ENCODE results near the gene JCAD. TPM values are rescaled to one million over a fixed set of nuclear protein-coding genes. Genes with fewer than 3 reads are reported as not detected.

Gene JCAD
- polyA plus RNA-seq, 2 of the 4 experiments (the other 2 are of a cell fraction): 4.4 to 6.4 TPM

DNA sequence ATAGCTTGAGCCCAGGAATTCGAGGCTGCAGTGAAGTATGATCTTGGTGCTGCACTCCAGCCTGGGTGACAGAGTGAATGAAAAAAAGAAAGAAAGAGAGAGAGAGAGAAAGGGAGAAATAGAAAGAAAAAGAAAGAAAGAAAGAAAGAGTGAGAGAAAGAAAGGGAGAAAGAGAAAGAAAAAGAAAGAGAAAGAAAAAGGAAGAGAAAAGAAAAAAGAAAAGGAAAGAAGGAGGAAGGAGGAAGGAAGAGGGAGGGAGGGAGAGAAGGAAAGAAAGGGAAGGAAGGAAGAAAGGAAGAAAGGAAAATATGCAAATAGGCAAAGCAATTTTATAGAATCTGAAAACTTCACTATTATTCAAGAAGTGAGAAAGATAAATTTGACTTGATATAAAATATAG lies 24.5 kb upstream of the JCAD start:
- WGBS (ENCODE audit: missing lambda C conversion rate): 0% methylated on average over 1 of the region's 1 CpG
- ATAC-seq (no peak), DNase-seq (ENCODE audit: low read depth in 1 of 2, low spot score in 1 of 2) (no peak), FAIRE-seq (no peak)
- no peak overlapping the region for H3K4me3 ChIP-seq
- no peak overlapping the region for H3K27ac ChIP-seq
- ChIA-PET CTCF (interaction anchor here (1.6 to 2.1 kb wide), 2 partner anchors 10 to 12 kb away, joined by 3 to 9 read pairs; no protein-coding TSS in a partner anchor), POLR2A (no interaction called here)
- H3K9me3 ChIP-seq: no peaks in the 10 kb centered on the region
- no peak overlapping the region for H3K4me2 ChIP-seq
- H3K4me1 ChIP-seq: no peaks in the 10 kb centered on the region
- TF ChIP-seq CHD2 (IDR thresholded peaks at IDR 0.05; ENCODE audit: low read length, partially characterized antibody): no peak
- TF ChIP-seq, protein P1, sequence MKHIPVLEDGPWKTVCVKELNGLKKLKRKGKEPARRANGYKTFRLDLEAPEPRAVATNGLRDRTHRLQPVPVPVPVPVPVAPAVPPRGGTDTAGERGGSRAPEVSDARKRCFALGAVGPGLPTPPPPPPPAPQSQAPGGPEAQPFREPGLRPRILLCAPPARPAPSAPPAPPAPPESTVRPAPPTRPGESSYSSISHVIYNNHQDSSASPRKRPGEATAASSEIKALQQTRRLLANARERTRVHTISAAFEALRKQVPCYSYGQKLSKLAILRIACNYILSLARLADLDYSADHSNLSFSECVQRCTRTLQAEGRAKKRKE (CRISPR knock-in tag; IDR thresholded peaks at IDR 0.05; ENCODE audit: low read depth): no peak
- no peak for TF ChIP-seq USF2 (IDR thresholded peaks at IDR 0.05)
- TF ChIP-seq RFX5 (IDR thresholded peaks at IDR 0.05): no peak
- no peak for TF ChIP-seq HMGXB4 (CRISPR knock-in tag; IDR thresholded peaks at IDR 0.05; ENCODE audit: borderline replicate concordance)

DNA sequence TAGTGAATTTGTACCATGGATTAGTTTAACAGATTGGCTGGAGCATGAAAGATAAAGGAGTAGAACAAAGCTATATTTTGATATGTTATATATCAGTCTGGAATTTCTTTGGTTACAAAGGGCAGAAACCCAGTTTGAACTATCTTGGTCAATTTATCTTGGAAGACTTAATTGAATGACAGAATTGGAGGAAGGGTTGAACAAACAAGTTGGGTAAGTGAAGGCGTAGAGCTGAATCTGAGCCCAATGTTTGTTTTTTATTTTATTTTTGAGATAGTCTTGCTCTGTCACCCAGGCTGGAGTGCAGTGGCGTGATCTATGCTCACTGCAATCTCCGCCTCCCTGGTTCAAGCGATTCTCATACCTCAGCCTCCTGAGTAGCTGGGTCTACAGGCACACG lies 21.8 kb upstream of the JCAD start:
- POLR2A ChIA-PET: no interaction called here
- Histone ChIP-seq H3K27ac (no peak overlapping the region), H3K4me1 (no peaks in the 10 kb centered on the region), H3K9me3 (no peaks in the 10 kb centered on the region), H3K4me2 (no peak overlapping the region), H3K4me3 (no peak overlapping the region)
- WGBS (ENCODE audit: missing lambda C conversion rate): 87% methylated on average over 5 of the region's 5 CpGs
- FAIRE-seq (no peak), DNase-seq (ENCODE audit: low read depth in 1 of 2, low spot score in 1 of 2) (no peak), ATAC-seq (no peak)
- CTCF ChIA-PET: interaction anchor here (0.6 to 1.1 kb wide), 4 partner anchors 9 to 712 kb away, joined by 3 read pairs; no protein-coding TSS in a partner anchor
- TF ChIP-seq CTCF (IDR thresholded peaks at IDR 0.05): no peak
- no peak for TF ChIP-seq FOSB (CRISPR knock-in tag; IDR thresholded peaks at IDR 0.05)
- TF ChIP-seq CBX8 (IDR thresholded peaks at IDR 0.05): no peak
- TF ChIP-seq RAD21 (conservative IDR thresholded peaks at IDR 0.05 in 1 of 2, IDR thresholded peaks at IDR 0.05 in 1 of 2): no peak
- no peak for TF ChIP-seq RNF2 (IDR thresholded peaks at IDR 0.05; ENCODE audit: borderline replicate concordance, low read depth)
- TF ChIP-seq TP53 (CRISPR knock-in tag; IDR thresholded peaks at IDR 0.05): no peak
- TF ChIP-seq, protein P1 (CRISPR knock-in tag; IDR thresholded peaks at IDR 0.05; ENCODE audit: low read depth): no peak
- no peak for TF ChIP-seq HOXB5 (CRISPR knock-in tag; IDR thresholded peaks at IDR 0.05)
- no peak for TF ChIP-seq PHF8 (IDR thresholded peaks at IDR 0.05; ENCODE audit: borderline replicate concordance, low read depth)
- no peak for TF ChIP-seq GATA3 (IDR thresholded peaks at IDR 0.05; ENCODE audit: borderline replicate concordance)

DNA sequence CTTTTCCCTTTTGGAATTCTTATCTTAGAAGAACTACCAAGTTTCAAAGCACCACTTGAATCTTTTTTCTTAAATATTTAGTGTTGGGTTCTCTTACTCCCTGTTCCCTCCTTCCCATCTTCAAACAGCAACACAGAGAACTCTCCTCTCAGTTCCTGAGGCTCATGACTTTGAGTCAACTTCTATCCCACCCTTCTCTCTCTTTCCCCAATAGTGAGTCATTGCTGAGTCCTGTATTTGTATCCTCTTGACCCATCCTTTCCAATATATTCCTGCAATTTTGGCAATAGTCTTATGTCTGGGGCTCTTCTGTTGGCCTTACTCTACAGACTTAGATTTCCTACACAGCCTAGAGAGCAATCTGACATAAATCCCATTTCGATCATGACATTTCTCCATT lies 20.8 kb upstream of the JCAD start:
- ChIA-PET POLR2A (no interaction called here), CTCF (interaction anchor here (0.7 kb wide), 1 partner anchor 13 kb away, joined by 3 read pairs; no protein-coding TSS in a partner anchor)
- Histone ChIP-seq H3K27ac (no peak overlapping the region), H3K4me2 (no peak overlapping the region), H3K9me3 (no peaks in the 10 kb centered on the region), H3K4me1 (no peaks in the 10 kb centered on the region), H3K4me3 (no peak overlapping the region)
- ATAC-seq (no peak), DNase-seq (ENCODE audit: low read depth in 1 of 2, low spot score in 1 of 2) (no peak), FAIRE-seq (no peak)
- 52% methylated on average over 1 of the region's 1 CpG for WGBS (ENCODE audit: missing lambda C conversion rate)
- TF ChIP-seq HMGXB4 (CRISPR knock-in tag; IDR thresholded peaks at IDR 0.05; ENCODE audit: borderline replicate concordance): no peak
- TF ChIP-seq, protein P2, sequence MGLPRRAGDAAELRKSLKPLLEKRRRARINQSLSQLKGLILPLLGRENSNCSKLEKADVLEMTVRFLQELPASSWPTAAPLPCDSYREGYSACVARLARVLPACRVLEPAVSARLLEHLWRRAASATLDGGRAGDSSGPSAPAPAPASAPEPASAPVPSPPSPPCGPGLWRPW (IDR thresholded peaks at IDR 0.05): no peak
- no peak for TF ChIP-seq CHD4 (IDR thresholded peaks at IDR 0.05; ENCODE audit: borderline replicate concordance)
- TF ChIP-seq EP300 (IDR thresholded peaks at IDR 0.05): no peak
- TF ChIP-seq HEYL (CRISPR knock-in tag; IDR thresholded peaks at IDR 0.05): no peak
- TF ChIP-seq USF2 (IDR thresholded peaks at IDR 0.05): no peak
- no peak for TF ChIP-seq BHLHE40 (IDR thresholded peaks at IDR 0.05; ENCODE audit: low read depth, low read length)
- no peak for TF ChIP-seq POLR2AphosphoS2 (conservative IDR thresholded peaks at IDR 0.05; ENCODE audit: low read length)

All from A549 (cell line).